Activated T-helper 2 cell treated with anti-CD3 and anti-CD28 coated beads, Interferon-gamma antibody, Interleukin-2, Interleukin-4, amounts not matched to agents 10 μg/mL and 5 μg/mL and 100 μg/mL, durations not matched to agents 14 hours and 24 hours and 36 hours (primary cell): ENCODE data around the gene UBE2E3. TPM values are rescaled to one million over a fixed set of nuclear protein-coding genes. Genes with fewer than 3 reads are reported as not detected.
"Not testable (repeated sequence)": the region's sequence is repeated elsewhere in the genome, so short reads cannot be mapped to it uniquely, and the experiment has no call there.

Experiments
- DNase-seq: peaks from one replicate; pipeline ENCODE4 v3.0.0; 2021; ENCODE audit warnings: low spot score
- H3K27ac Mint-ChIP-seq: one replicate; pipeline ENCODE4 v1.8.0; 2021; ENCODE audit warnings: mixed read lengths
- H3K27me3 Mint-ChIP-seq: one replicate; pipeline ENCODE4 v1.8.0; 2021; ENCODE audit warnings: low read depth, mixed read lengths
- H3K36me3 Mint-ChIP-seq: one replicate; pipeline ENCODE4 v1.8.0; 2021; ENCODE audit warnings: low read depth, mixed read lengths
- H3K4me1 Mint-ChIP-seq: one replicate; pipeline ENCODE4 v1.8.0; 2021; ENCODE audit warnings: low read depth, mixed read lengths
- H3K4me3 Mint-ChIP-seq: one replicate; pipeline ENCODE4 v1.8.0; 2021; ENCODE audit warnings: low read depth, mild to moderate bottlenecking, moderate library complexity, mixed read lengths
- H3K9me3 Mint-ChIP-seq: one replicate; pipeline ENCODE4 v1.8.0; 2021; ENCODE audit warnings: mixed read lengths
- intact Hi-C: fragments of 100-400 bp; cut with micrococcal nuclease; formaldehyde crosslinking; loops from one replicate; pipeline ENCODE4 v1.15.1; 2023
- total RNA-seq: library from RNA; stranded (reverse); gene quantifications from 2 replicates; pipeline ENCODE4 v1.2.3, GENCODE V29; 2022

Gene UBE2E3
- 49.5 and 53.2 TPM in 2 replicates for total RNA-seq

- Mint-ChIP-seq H3K27me3 (peaks cover 38% of the 10 kb centered on the region), H3K9me3 (no peaks in the 10 kb centered on the region), H3K4me1 (peaks cover 36% of the 10 kb centered on the region), H3K27ac (peak within 1 kb of the TSS; percentile 95), H3K4me3 (peak within 1 kb of the TSS; percentile 99), H3K36me3 (peaks cover 33% of the 10 kb centered on the region)
- DNase-seq, result peak; percentile 77
- intact Hi-C loops, result loop anchor here (2.0 to 10.0 kb wide), 5 partner anchors 77 to 1744 kb away; partner anchors contain the start of gene ITPRID2
Observed at GRCh38 chr2:180980106-180980942, at the start of gene UBE2E3. Gene UBE2E3 (plus strand): TSS chr2:180980605. CDS start chr2:180982043, 1,438 bp downstream.

GRCh38 chr2:180931841-180932240 lies 48.6 kb upstream of the UBE2E3 start:
- DNase-seq, result no peak
- intact Hi-C loops, result no loop called here
- Mint-ChIP-seq H3K27ac (no peak overlapping the region), H3K27me3 (peaks cover 9% of the 10 kb centered on the region), H3K36me3 (no peaks in the 10 kb centered on the region), H3K9me3 (no peaks in the 10 kb centered on the region), H3K4me3 (no peak overlapping the region), H3K4me1 (no peaks in the 10 kb centered on the region)

GRCh38 chr2:180933332-180933731 lies 47.1 kb upstream of the UBE2E3 start:
- Mint-ChIP-seq H3K9me3 (peaks cover 5% of the 10 kb centered on the region), H3K27ac (no peak overlapping the region), H3K4me1 (peaks cover 12% of the 10 kb centered on the region), H3K27me3 (peaks cover 7% of the 10 kb centered on the region), H3K4me3 (no peak overlapping the region), H3K36me3 (peaks cover 3% of the 10 kb centered on the region)
- no peak for DNase-seq
- intact Hi-C loops, result no loop called here

- Mint-ChIP-seq H3K36me3 (peaks cover 3% of the 10 kb centered on the region), H3K9me3 (peaks cover 5% of the 10 kb centered on the region), H3K4me3 (no peak overlapping the region), H3K27me3 (peaks cover 7% of the 10 kb centered on the region), H3K4me1 (peaks cover 13% of the 10 kb centered on the region), H3K27ac (no peak overlapping the region)
- DNase-seq, result no peak
- intact Hi-C loops, result loop anchor here (5.0 kb wide), 1 partner anchor 42 kb away; no protein-coding TSS in a partner anchor
Observed at GRCh38 chr2:180934911-180935310, 45.5 kb upstream of the UBE2E3 start.

GRCh38 chr2:180937480-180937879 lies 42.9 kb upstream of the UBE2E3 start:
- peaks cover 13% of the 10 kb centered on the region for H3K4me1 Mint-ChIP-seq
- intact Hi-C loops, result loop anchor here (5.0 kb wide), 1 partner anchor 40 kb away; no protein-coding TSS in a partner anchor

GRCh38 chr2:180938451-180938850 lies 42.0 kb upstream of the UBE2E3 start:
- H3K27ac Mint-ChIP-seq, result no peak overlapping the region
- peaks cover 5% of the 10 kb centered on the region for H3K9me3 Mint-ChIP-seq
- DNase-seq, result no peak
- peaks cover 3% of the 10 kb centered on the region for H3K36me3 Mint-ChIP-seq
- H3K4me3 Mint-ChIP-seq, result no peak overlapping the region
- intact Hi-C loops, result loop anchor here (5.0 kb wide), 1 partner anchor 39 kb away; no protein-coding TSS in a partner anchor
- H3K27me3 Mint-ChIP-seq, result peaks cover 10% of the 10 kb centered on the region
- H3K4me1 Mint-ChIP-seq, result peaks cover 13% of the 10 kb centered on the region

More at GRCh38 chr2:180937480-180937879, 42.9 kb upstream of the UBE2E3 start:
- DNase-seq, result peak; percentile 10
- H3K4me3 Mint-ChIP-seq, H3K36me3 Mint-ChIP-seq, H3K27ac Mint-ChIP-seq, H3K27me3 Mint-ChIP-seq, H3K9me3 Mint-ChIP-seq: not testable (repeated sequence)

GRCh38 chr2:180943275-180943674 lies 37.1 kb upstream of the UBE2E3 start:
- DNase-seq, result no peak
- no peaks in the 10 kb centered on the region for H3K9me3 Mint-ChIP-seq
- no peak overlapping the region for H3K4me3 Mint-ChIP-seq
- H3K27ac Mint-ChIP-seq, result no peak overlapping the region
- peaks cover 2% of the 10 kb centered on the region for H3K4me1 Mint-ChIP-seq
- intact Hi-C loops, result no loop called here
- H3K27me3 Mint-ChIP-seq, result peaks cover 13% of the 10 kb centered on the region
- H3K36me3 Mint-ChIP-seq, result no peaks in the 10 kb centered on the region

GRCh38 chr2:180944372-180944771 lies 36.0 kb upstream of the UBE2E3 start:
- no peaks in the 10 kb centered on the region for H3K4me1 Mint-ChIP-seq
- DNase-seq, result no peak
- no peak overlapping the region for H3K4me3 Mint-ChIP-seq
- H3K9me3 Mint-ChIP-seq, result no peaks in the 10 kb centered on the region
- no peaks in the 10 kb centered on the region for H3K36me3 Mint-ChIP-seq
- peaks cover 15% of the 10 kb centered on the region for H3K27me3 Mint-ChIP-seq
- intact Hi-C loops, result no loop called here
- no peak overlapping the region for H3K27ac Mint-ChIP-seq

- intact Hi-C loops, result no loop called here
- no peaks in the 10 kb centered on the region for H3K9me3 Mint-ChIP-seq
- no peak overlapping the region for H3K27ac Mint-ChIP-seq
- peaks cover 6% of the 10 kb centered on the region for H3K4me1 Mint-ChIP-seq
- no peaks in the 10 kb centered on the region for H3K36me3 Mint-ChIP-seq
- H3K4me3 Mint-ChIP-seq, result no peak overlapping the region
- H3K27me3 Mint-ChIP-seq, result peaks cover 29% of the 10 kb centered on the region
- no peak for DNase-seq
Observed at GRCh38 chr2:180947208-180947689, 33.2 kb upstream of the UBE2E3 start.

GRCh38 chr2:180949896-180950295 lies 30.5 kb upstream of the UBE2E3 start:
- Mint-ChIP-seq H3K4me3 (no peak overlapping the region), H3K4me1 (peaks cover 11% of the 10 kb centered on the region), H3K36me3 (no peaks in the 10 kb centered on the region), H3K27ac (no peak overlapping the region), H3K9me3 (no peaks in the 10 kb centered on the region), H3K27me3 (peaks cover 29% of the 10 kb centered on the region)
- DNase-seq, result no peak
- intact Hi-C loops, result no loop called here

- Mint-ChIP-seq H3K4me3 (no peak overlapping the region), H3K36me3 (no peaks in the 10 kb centered on the region), H3K27ac (no peak overlapping the region), H3K9me3 (no peaks in the 10 kb centered on the region), H3K27me3 (peaks cover 37% of the 10 kb centered on the region), H3K4me1 (peaks cover 11% of the 10 kb centered on the region)
- intact Hi-C loops, result no loop called here
- DNase-seq, result no peak
Observed at GRCh38 chr2:180952082-180952481, 28.3 kb upstream of the UBE2E3 start.

- Mint-ChIP-seq H3K36me3 (no peaks in the 10 kb centered on the region), H3K9me3 (no peaks in the 10 kb centered on the region), H3K27me3 (peaks cover 40% of the 10 kb centered on the region), H3K4me1 (peaks cover 11% of the 10 kb centered on the region), H3K4me3 (no peak overlapping the region), H3K27ac (no peak overlapping the region)
- intact Hi-C loops, result no loop called here
- DNase-seq, result no peak
Observed at GRCh38 chr2:180952731-180953336, 27.6 kb upstream of the UBE2E3 start.

GRCh38 chr2:180953550-180953949 lies 26.9 kb upstream of the UBE2E3 start:
- no peak for DNase-seq
- peaks cover 11% of the 10 kb centered on the region for H3K4me1 Mint-ChIP-seq
- H3K9me3 Mint-ChIP-seq, result no peaks in the 10 kb centered on the region
- intact Hi-C loops, result no loop called here
- H3K27ac Mint-ChIP-seq, result no peak overlapping the region
- no peaks in the 10 kb centered on the region for H3K36me3 Mint-ChIP-seq
- H3K4me3 Mint-ChIP-seq, result no peak overlapping the region
- peaks cover 36% of the 10 kb centered on the region for H3K27me3 Mint-ChIP-seq
